Ramos (cell line): ENCODE measurements around the gene MYO1E.
"Not testable (repeated sequence)": the region's sequence is repeated elsewhere in the genome, so short reads cannot be mapped to it uniquely, and the experiment has no call there.

Source experiments
- in situ Hi-C: fragments of 300-500 bp; cut with MboI; formaldehyde crosslinking; loops from one replicate; pipeline ENCODE4 v1.14.3; 2022; ENCODE audit warnings: low sequenced_read_pairs; ENCODE audit not compliant: unreplicated experiment

MYO1E gene

DNA sequence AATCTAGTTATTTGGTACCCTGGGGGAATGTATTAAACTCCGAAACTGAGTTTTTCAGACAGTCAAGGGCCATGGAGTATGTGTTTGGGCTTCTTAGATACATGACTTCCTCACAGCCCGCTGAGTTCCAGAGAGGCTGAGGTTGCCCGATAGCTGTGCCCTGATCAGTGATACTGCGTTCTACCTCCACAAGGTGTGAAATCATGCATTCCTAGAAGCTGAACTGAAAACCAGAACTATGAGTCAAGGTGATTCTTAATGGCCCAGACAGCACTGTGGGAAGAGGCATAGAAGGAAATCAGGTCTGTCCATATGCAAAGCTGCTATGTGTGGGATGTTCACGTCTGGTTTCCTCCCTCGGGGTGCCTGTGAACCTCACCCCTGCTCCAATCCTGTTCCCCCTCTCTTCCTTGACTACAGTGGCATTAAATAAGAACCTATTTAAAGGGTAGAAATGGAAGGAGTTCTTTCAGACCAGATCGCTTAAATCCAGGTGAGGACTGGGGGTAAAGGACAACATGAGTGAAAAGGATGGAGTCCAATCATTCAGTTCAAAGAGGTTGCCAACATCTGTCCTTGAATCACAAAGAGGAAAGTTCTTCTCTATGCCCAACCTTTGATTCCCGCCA is 74.3 kb downstream of the MYO1E start:
- in situ Hi-C loops = no loop called here

DNA sequence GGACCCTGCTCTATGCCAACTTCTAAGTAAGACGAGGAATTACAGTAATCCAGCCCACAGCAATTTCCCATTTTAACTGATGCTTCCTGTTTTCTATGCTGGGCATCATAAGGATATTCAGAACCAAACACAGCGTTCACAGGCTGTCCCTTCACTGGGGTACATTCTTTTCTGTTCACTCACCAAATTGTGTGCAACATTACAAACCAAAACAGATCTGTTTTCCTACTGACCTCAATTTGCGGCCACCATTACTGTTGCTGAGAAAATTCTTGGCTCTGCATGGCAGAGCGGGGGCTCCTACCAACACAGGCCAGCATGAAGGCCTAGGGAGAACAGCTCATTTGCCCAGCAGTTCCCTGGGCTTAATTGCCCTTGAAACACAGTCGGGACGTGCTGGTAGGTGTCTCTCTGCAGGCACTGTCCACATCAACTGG is 76.5 kb downstream of the MYO1E start:
- in situ Hi-C loops = no loop called here

DNA sequence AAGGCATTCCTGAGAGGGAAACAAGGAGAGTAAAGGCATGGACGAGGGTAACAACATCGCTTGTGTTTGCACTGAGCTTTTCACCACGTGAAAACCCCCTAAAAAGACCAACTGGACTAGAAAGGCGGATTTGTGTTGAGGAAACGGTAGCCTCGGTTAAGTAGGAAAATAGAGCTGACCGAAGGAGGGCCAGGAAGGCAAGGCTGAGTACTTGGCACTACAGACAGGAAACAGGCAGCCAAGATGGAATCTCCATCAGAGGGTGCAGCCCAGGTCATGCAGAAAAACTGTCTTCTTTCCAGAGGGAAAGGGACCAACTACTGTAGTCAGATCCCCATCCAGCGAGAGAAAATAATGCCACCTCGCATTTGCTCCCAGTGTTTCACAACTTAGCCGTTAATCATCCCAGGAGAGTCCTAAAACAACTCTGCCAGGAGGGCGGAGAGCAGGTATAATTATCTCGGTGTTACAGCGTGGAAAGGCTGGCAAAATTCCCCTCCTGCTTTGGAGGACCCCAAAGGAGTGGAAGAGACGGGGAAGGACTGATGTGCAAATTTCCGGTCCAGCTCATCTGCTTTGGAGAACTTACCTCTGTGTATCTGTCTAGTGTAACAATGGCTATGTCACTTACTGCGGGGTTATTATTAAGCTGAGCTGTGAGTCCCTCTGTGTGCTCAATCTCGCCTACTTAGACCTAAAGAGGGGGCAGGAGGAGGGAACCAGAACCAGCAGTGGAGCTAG is 77.2 kb downstream of the MYO1E start:
- in situ Hi-C loops = no loop called here

DNA sequence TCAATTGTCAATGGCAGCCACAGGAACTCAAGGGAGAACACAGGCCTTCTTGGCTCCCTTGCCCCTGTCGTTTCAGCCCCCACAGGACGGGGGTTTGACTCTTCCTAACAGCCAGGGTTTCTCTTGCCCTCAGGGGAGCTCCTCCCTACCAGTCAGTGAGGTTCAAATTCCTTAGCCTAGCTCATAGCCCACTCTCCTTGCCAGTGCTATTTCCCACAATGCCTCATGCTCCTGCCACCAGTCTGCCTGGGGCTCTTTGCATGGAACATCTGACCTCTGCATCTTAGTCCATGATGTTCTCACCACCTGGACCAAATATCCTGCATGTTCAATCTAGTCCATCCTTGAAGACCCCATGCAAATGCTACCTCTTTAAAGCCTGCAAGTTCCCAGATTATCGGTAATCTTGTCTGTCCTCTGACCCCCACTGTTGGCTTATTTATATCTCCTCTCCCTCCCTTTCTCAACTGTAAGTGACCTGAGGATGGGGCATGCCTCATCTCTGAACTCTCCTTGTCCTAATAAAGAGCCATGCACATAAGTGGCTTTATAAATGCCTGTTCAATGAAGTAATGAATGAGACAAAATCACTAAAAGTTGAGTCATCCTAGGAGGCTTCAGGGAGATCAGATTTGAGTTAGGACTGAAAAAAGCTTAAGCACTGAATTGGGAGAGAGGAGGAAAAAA is 78.0 kb downstream of the MYO1E start:
- in situ Hi-C loops = no loop called here

DNA sequence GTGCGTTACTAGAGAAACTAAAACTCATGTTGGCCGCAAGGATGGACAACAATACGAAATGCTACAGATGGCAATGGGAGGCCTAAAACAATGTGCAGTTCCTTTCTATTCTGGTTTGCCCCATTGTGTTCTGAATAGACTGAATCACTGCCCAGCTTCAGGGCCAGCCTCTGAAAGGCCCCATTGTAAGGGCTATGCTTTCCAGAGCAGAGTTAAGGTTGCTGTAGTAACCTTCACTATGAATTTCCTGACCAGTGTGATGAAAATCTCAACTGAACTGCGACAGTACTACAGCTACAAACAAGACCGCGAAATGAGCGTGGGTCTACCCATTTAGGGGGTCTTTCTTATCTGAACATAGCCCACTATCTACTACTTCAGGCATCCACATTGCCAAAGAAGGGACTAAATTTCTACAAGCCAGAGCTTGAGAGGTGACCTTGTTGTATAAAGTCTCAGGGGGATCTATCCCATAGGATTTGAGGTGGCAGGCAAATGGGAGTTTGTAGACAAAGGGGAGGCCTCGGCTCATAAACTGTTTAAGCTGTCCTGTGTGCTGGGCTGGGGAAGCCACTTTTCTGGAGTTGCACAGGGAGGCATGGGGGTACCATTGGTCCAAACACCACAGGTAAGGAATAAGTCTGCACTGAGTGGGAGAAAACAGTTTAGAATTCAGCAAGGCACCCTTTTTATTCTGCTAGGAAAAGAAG is 80.1 kb downstream of the MYO1E start:
- in situ Hi-C loops = no loop called here

DNA sequence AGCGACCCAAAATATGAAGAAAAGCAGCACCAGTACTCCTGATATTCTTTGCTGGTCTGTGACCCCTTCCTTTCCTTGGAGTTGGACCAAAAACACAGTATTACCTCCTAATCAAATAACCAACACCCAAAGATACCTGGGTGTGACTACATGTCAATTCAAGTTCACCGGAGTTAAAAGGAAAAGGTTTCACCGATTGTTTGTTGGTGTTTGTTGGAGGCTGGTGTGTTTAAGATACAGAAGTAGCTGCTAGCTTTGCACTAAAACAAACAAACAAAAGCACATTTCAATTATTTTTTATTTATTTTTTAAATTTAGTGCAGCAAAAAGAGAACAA is 81.5 kb downstream of the MYO1E start:
- in situ Hi-C loops = no loop called here

DNA sequence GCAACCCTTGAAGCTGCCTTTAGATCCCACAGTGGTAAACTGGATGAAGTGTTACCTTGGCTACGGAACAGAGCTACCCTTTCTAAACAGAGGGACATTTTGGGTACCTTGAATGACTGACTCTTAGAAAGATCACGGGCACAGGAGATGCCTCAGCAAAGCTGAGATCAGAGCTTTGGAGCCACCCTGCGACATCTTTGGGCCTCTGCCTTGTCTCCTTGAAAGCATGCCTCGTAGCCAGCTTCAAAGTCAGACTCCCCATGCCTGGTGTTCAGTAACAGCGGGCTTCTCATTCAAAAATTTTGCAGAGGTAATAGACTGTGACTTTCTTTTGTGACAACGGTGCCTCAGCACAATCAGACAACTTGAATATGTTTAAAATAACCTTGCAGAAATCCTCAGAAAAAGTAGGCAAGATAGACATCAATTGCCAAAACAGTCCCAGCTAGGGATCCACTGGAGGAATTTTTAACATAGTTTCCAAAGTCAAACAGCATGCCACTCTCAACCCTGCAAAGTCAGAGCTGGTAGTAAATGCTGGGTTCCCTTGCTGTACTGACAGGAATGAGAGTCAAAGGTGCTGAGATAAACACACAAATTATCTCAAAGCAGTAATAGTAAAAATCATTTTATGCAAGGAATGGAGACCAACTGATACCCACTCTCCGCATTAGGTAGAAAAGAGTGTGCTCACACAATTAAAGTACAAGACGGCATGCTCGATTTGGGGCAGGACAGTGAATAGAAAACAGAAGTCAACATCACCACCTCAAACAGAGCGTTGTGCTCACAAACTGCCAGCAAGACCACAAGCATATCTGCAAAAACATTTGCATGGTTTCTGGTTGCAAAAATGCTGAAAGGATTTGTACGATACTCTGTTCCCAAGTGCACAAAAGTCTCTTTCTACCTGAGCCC is 82.1 kb downstream of the MYO1E start:
- in situ Hi-C loops = no loop called here

DNA sequence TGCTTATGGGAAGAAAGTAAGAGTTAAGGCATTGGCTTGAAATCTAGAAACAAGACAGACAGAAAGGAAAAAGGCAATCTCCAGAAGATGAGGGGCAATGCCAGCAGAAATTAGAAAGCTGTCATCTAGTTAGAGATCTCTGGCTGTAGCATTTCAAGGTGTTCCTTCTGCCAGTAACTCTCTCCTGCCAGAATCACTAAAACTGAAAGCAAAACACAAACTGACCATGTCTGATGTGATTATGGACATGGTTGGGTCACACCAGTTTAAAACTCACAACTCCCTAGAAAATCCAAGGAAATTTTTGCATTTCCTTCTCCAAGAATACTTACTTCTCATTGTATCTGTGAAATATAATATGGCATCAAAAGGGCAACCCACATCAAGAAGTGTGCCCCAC is 83.1 kb downstream of the MYO1E start:
- in situ Hi-C loops = no loop called here

DNA sequence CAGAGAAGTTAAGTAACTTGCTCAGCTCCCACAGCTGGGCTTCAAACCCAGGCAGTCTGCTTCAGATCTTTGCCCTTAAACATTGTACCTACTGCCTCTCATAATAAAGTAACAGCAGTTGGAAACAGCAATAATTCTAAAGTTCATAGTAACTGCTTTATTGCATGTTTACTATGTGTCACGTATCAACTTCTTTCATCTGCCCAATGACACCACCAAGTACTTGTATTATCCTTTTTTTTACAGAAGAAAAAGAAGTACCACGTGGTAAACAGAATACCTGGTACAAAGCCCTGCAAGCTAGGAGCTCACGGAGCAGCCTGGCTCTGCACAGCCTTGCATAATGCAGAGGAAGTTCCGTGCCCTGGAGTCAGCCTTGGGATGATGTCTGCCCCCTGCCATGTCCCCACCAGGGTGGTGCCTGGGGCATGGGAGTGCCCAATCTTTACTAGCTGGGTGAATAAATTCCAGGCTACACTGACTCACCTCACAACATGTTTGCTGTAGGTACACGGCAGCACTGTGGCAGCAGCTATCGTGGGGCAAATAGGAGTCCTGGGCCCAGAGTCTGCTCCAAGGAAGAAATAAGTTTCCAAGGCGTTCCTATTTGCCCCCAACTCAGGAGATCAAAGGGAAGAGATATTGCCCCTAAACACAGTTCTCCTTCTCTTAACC is 88.8 kb downstream of the MYO1E start:
- in situ Hi-C loops = no loop called here

DNA sequence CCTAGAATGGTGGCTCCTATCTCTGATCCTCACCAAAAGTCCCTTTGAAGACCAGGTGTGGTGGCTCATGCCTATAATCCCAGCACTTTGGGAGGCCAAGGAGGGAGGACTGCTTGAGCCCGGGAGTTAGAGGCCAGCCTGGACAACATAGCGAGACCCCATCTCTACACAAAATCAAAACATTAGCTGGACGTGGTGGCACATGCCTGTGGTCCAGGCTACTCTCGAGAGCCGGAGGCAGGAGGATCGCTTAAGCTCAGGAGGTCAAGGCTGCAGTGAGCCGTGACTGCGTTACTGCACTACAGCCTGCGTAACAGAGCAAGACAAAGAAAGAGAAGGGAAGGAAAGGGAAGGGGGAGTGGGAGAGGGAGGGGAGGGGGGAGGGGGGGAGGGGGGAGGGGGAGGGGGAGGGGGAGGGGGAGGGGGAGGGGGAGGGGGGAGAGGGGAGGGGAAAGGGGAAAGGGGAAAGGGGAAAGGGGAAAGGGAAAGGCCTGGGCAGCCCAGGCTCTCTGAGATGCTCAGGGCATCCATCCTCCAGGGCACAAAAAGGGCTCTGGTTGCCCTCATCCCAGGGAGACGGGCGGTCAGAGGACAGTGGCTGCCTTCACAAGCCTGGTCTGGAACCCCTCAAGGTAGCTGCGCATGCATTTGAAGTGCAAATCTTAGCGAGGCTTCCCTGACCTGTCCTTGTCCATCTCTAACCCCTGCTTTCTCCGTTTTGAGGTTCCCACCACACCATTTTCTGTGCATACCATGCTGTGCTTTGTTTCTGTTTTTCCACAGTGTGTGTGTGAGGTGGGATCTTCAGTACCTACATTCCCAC is 89.9 kb downstream of the MYO1E start:
- in situ Hi-C loops = no loop called here

DNA sequence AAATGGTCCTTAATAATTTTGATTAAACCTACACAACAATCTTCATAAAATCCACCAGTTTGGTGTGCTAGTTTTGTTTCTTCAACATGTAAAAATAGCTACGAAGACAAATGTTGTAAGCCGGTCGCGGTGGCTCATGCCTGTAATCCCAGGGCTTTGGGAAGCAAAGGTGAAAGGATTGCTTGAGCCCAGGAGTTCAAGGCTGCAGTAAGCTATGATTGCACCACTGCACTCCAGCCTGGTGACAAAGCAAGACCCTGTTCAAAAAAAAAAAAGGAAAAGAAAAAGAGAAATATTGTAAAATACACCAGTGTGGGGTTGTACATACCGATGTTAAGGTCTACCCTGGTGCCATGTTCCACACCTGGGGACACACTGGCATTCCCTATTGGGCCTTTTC is 91.0 kb downstream of the MYO1E start:
- in situ Hi-C loops = no loop called here

DNA sequence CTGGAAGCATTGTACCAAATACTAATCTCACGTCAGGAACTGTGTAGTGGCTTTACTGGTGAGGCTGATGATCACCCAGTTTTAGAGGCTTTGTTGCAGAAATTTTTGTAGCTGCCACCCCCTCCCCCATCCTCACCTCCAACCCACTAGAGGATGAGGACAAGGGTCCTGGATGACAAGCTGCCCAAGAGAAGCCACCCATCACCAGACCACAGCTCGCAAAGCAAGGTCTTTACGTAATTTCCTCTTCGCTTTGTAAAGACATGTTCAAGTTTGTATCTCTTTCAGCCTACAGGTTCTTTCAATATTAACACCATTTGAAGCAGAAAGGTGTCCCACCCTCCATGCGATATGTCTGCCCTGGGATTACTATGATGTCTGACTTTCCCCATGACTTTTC is 91.8 kb downstream of the MYO1E start:
- in situ Hi-C loops = no loop called here

DNA sequence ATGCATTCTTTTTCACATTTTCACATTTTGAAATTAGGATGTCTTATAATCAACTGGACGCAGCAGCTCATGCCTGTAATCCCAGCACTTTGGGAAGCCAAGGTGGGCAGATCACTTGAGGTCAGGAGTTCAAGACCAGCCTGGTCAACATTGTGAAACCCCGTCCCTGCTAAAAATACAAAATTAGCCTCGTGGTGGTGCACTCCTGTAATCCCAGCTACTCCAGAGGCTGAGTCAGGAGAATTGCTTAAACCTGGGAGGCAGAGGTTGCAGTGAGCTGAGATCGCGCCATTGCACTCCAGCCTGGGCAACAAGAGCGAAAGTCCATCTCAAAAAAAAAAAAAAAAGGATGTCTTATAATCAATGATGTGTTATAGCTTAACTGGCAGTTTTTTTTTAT is 92.4 kb downstream of the MYO1E start:
- in situ Hi-C loops = not testable (repeated sequence)

DNA sequence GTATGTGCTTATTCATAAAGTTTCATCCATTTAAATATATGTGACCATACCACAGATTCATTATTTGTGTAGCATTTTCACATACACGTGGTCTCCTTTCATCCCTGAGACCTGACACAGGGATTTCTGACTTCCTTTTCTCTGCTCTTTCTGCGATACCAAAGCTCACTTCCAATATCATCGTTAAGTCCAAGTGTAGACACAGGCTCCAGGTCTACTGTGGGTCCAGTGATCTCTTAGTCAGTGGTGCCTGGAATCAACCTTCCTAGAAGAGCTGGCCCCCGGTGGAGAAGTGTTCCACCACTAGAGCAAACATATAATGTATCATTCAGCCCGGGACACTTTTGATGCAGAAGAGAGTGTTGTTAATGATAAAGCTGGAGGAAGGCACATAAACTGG is 93.6 kb downstream of the MYO1E start:
- in situ Hi-C loops = no loop called here

DNA sequence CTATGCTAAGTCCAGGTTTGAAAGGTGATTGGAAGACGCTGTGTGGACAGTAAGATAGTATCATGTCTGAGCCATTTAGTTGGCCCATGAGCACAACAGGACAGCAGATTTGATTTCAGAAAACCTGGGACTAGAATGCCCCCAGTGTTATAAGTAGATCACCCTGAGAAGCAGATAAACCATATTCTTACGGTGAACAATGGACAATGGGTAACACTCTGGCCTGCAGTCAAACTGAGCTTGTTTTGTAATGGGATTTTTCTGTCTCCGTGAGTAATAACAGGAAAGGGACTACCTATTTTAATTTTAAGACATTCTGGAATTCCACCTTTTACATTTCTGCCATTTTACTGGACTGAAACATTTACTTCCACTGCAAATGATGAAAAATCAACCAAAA is 94.6 kb downstream of the MYO1E start:
- in situ Hi-C loops = no loop called here

DNA sequence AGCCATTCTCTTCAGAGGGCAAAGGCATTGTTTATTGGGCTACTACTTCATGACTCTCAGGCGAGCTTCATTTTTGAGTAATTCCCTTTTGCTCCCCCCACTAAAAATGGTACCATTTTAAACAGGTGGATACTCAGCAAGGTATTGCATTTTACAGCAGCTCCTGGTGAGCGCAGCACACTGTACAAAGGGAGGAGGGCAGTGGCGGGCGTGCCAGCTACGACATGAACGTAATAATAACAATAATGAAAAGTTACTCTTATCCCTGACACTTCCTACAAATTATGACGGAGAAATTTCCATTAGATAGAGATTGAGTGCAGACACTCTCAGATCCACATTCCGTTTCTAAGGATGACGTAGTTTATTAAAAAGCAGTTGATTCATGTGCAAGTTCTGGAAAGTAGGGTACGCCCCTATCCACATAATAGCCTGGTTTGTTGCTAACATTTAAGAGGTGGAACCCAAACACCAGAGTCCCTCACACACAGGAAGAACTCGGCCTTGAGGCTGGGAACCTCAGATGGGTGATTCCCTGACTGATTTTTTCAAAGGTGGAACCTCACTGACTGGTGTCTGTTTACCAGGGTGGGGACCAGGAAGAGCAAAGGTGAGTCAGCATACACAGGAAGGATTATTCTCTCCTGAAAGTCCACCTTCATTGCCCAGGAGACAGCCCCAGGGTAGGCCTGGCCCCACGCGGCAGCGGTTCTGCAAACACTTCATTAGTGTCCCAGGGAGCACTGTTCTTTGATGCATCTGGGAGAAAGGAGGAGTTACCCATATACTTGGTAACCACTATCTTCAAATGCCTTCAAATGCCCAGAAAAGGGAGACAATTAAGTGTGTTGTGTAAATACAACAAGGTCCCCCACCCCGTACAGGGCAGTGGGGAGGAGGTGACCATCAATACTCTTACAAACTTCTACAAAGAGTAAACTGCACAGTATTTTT is 96.2 kb downstream of the MYO1E start:
- in situ Hi-C loops = no loop called here

DNA sequence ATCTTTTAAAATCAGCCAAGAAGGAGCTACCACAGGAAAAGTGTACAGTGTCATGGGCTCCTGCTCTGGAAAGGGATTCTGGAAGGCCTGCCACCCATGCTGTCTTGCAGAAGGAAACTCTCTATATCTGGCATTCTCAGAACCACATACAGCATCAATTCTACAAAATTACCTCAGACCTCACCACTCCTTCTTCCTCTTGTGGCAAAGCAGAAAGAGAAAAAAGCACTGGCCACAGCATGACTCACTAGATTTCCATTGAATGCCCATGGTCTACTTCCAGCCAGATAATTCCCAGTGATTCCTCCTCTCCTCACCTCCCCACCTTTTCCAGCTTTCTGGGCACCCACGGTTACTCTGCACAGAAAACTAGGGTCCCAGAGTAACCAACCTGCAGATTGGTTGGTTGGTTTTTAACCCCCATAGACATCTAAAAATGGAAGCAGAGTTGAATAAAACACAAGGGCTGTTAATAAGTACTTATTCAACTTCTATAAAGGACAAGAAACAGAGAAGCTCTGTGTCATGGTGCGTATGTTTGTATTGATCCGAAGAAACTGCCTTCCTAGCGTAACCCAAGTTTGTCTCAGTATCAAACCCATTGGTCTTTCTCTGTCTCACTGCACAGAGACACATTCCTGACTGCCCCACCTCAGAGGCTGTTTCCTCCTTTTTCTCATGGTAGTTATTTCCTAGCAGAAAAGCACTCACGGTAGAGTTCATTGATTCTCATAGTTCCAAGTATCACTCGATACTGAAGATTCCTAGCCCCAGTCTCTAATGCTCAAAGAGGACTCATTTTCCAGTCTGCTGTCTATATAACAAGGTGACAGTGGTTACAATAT is 98.3 kb downstream of the MYO1E start:
- in situ Hi-C loops = no loop called here
